Liver (tissue), 9 donors: Measurements from ENCODE around the gene TSPAN33. TPM values are rescaled to one million over a fixed set of nuclear protein-coding genes. Genes with fewer than 3 reads are reported as not detected.

Experiments
- DNase-seq: peaks from one replicate; pipeline ENCODE4 v3.0.0-alpha.2; 2017; ENCODE audit warnings: low spot score
- H3K27ac ChIP-seq, 2 donors: one replicate each; pipeline ENCODE4 v1.7.0; 2013; ENCODE audit warnings: inconsistent platforms in 2 of 2, low read length in 2 of 2, control low read depth in 1 of 2, low read depth in 1 of 2, mild to moderate bottlenecking in 1 of 2
- H3K27me3 ChIP-seq, 4 donors: one replicate each; pipeline versions ENCODE4 v1.6.1 to v1.7.0; 2013; ENCODE audit warnings: low read length in 3 of 4, inconsistent platforms in 1 of 4, mild to moderate bottlenecking in 1 of 4, moderate library complexity in 1 of 4; ENCODE audit not compliant: control insufficient read depth in 4 of 4, insufficient read depth in 4 of 4
- H3K36me3 ChIP-seq, 4 donors: one replicate each; pipeline versions ENCODE4 v1.6.1 to v1.7.0; 2013; ENCODE audit warnings: low read length in 3 of 4, mild to moderate bottlenecking in 3 of 4, low read depth in 1 of 4, moderate library complexity in 1 of 4; ENCODE audit not compliant: control insufficient read depth in 4 of 4, insufficient read depth in 3 of 4
- H3K4me1 ChIP-seq, 4 donors: one replicate each; pipeline versions ENCODE4 v1.6.1 to v1.7.0; 2013; ENCODE audit warnings: low read length in 3 of 4, mild to moderate bottlenecking in 3 of 4, moderate library complexity in 1 of 4; ENCODE audit not compliant: control insufficient read depth in 4 of 4, insufficient read depth in 4 of 4
- H3K4me3 ChIP-seq, 3 donors: one replicate each; pipeline versions ENCODE4 v1.6.1 to v1.7.0; 2013; ENCODE audit warnings: low read length in 3 of 3, control low read depth in 1 of 3, low read depth in 1 of 3, mild to moderate bottlenecking in 1 of 3
- H3K9ac ChIP-seq, 2 donors: one replicate each; pipeline ENCODE4 v1.7.0; 2013; ENCODE audit warnings: low read length in 2 of 2, mild to moderate bottlenecking in 2 of 2, moderate library complexity in 2 of 2, control low read depth in 1 of 2, low read depth in 1 of 2
- H3K9me3 ChIP-seq, 4 donors: one replicate each; pipeline versions ENCODE4 v1.6.1 to v1.7.0; 2013; ENCODE audit warnings: low read length in 3 of 4; ENCODE audit not compliant: control insufficient read depth in 4 of 4
- CTCF ChIP-seq: fragments of 150-350 bp; IDR thresholded peaks from 2 replicates; pipeline ENCODE4 v1.5.1; 2017; ENCODE audit warnings: improper control_type of control experiment, low read depth, low read length; ENCODE audit not compliant: missing input control
- FOXA1 ChIP-seq: IDR thresholded peaks from 2 replicates; pipeline ENCODE4 v1.6.1; 2016; ENCODE audit warnings: antibody characterized with exemption
- FOXA2 ChIP-seq: IDR thresholded peaks from 2 replicates; pipeline ENCODE4 v1.6.1; 2016; ENCODE audit warnings: antibody characterized with exemption
- GABPA ChIP-seq, 2 donors: IDR thresholded peaks in 1 of 2; conservative IDR thresholded peaks in 1 of 2; 2 replicates each; pipeline ENCODE4 v1.6.1; 2016; ENCODE audit warnings: antibody characterized with exemption in 2 of 2, mild to moderate bottlenecking in 1 of 2, moderate library complexity in 1 of 2
- HNF4A ChIP-seq, 2 donors: conservative IDR thresholded peaks; 2 replicates each; pipeline ENCODE4 v1.6.1; 2016; ENCODE audit warnings: antibody characterized with exemption in 2 of 2, mild to moderate bottlenecking in 2 of 2
- JUND ChIP-seq, 2 donors: IDR thresholded peaks; 2 replicates each; pipeline ENCODE4 v1.6.1; 2016; ENCODE audit warnings: antibody characterized with exemption in 2 of 2
- NR2F2 ChIP-seq: IDR thresholded peaks from 2 replicates; pipeline ENCODE4 v1.6.1; 2016; ENCODE audit warnings: antibody characterized with exemption
- RAD21 ChIP-seq, 2 donors: IDR thresholded peaks; 2 replicates each; pipeline ENCODE4 v1.6.1; 2016; ENCODE audit warnings: antibody characterized with exemption in 2 of 2, mild to moderate bottlenecking in 2 of 2
- RXRA ChIP-seq, 2 donors: IDR thresholded peaks; 2 replicates each; pipeline ENCODE4 v1.6.1; 2017 to 2018; ENCODE audit warnings: antibody characterized with exemption in 2 of 2, mild to moderate bottlenecking in 1 of 2
- SP1 ChIP-seq: IDR thresholded peaks from 2 replicates; pipeline ENCODE4 v1.6.1; 2018; ENCODE audit warnings: antibody characterized with exemption, mild to moderate bottlenecking
- YY1 ChIP-seq: IDR thresholded peaks from 2 replicates; pipeline ENCODE4 v1.6.1; 2016; ENCODE audit warnings: antibody characterized with exemption, mild to moderate bottlenecking
- ZBTB33 ChIP-seq: IDR thresholded peaks from 2 replicates; pipeline ENCODE4 v1.6.1; 2016; ENCODE audit warnings: antibody characterized with exemption
- WGBS: extraction: QIAGEN DNeasy Blood & Tissue Kit; methylation state at CpG from one replicate; pipeline ENCODE4 v1.1.7; 2013; 5-methylcytosine and 5-hydroxymethylcytosine counted together
- polyA plus RNA-seq, 2 donors: library from polyadenylated mRNA; stranded (reverse) in 1 of 2; unstranded in 1 of 2; fragments of 200-250 nt in 1 of 2; fragments of >200 nt in 1 of 2; fragmentation: Nextera tagmentation in 1 of 2; extraction: Ambion mirVana in 1 of 2; gene quantifications; one replicate each; pipeline versions ENCODE4 v1.2.1 to v1.2.3, GENCODE V29; 2013 to 2015
- total RNA-seq, 2 donors: library from RNA; depleted of rRNA; stranded (reverse); fragments of >200 nt; gene quantifications; one replicate each; pipeline ENCODE4 v1.2.3, GENCODE V29; 2014
- TF ChIP-seq, protein P1 (sequence below): IDR thresholded peaks from 2 replicates; pipeline ENCODE4 v1.6.1; 2016; ENCODE audit warnings: antibody characterized with exemption, mild to moderate bottlenecking
- TF ChIP-seq, protein P2 (sequence below): IDR thresholded peaks from 2 replicates; pipeline ENCODE4 v1.6.1; 2016; ENCODE audit warnings: antibody characterized with exemption
- donor health status: healthy.
- donor health status: healthy.
- donor health status: healthy.
- donor health status: healthy.
- donor health status: healthy.

The TSPAN33 gene
- total and polyA plus RNA-seq, 4 donors, result 13.4 to 29.3 (median 20.4) TPM

GRCh38 chr7:129123510-129123857, 21.0 kb upstream of the TSPAN33 start:
- TF ChIP-seq ZBTB33, result no peak
- TF ChIP-seq JUND (IDR thresholded peaks at IDR 0.05), result no peak
- no peak for TF ChIP-seq CTCF
- TF ChIP-seq, protein P1, sequence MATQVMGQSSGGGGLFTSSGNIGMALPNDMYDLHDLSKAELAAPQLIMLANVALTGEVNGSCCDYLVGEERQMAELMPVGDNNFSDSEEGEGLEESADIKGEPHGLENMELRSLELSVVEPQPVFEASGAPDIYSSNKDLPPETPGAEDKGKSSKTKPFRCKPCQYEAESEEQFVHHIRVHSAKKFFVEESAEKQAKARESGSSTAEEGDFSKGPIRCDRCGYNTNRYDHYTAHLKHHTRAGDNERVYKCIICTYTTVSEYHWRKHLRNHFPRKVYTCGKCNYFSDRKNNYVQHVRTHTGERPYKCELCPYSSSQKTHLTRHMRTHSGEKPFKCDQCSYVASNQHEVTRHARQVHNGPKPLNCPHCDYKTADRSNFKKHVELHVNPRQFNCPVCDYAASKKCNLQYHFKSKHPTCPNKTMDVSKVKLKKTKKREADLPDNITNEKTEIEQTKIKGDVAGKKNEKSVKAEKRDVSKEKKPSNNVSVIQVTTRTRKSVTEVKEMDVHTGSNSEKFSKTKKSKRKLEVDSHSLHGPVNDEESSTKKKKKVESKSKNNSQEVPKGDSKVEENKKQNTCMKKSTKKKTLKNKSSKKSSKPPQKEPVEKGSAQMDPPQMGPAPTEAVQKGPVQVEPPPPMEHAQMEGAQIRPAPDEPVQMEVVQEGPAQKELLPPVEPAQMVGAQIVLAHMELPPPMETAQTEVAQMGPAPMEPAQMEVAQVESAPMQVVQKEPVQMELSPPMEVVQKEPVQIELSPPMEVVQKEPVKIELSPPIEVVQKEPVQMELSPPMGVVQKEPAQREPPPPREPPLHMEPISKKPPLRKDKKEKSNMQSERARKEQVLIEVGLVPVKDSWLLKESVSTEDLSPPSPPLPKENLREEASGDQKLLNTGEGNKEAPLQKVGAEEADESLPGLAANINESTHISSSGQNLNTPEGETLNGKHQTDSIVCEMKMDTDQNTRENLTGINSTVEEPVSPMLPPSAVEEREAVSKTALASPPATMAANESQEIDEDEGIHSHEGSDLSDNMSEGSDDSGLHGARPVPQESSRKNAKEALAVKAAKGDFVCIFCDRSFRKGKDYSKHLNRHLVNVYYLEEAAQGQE, result no peak
- Histone ChIP-seq H3K9me3 (peaks cover 0 to 2% (median 0%) of the 10 kb centered on the region in 4 donors), H3K9ac (no peak overlapping the region), H3K27me3 (no peaks in the 10 kb centered on the region), H3K4me1 (peaks cover 0 to 4% (median 0%) of the 10 kb centered on the region in 4 donors), H3K27ac (no peak overlapping the region), H3K4me3 (no peak overlapping the region), H3K36me3 (no peaks in the 10 kb centered on the region)
- DNase-seq, result no peak
- 96% methylated on average over 4 of the region's 4 CpGs for WGBS

DNA sequence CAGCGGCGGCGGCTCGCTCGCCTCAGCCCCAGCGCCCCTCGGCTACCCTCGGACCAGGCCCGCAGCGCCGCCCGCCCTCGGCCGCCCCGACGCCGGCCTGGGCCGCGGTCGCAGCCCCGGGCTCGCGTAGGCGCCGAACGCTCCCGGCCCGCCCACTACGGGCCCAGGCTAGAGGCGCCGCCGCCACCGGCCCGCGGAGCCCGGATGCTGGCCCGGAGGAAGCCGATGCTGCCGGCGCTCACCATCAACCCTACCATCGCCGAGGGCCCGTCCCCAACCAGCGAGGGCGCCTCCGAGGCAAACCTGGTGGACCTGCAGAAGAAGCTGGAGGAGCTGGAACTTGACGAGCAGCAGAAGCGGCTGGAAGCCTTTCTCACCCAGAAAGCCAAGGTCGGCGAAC, 18.2 kb upstream of the TSPAN33 start:
- Histone ChIP-seq H3K9me3 (peaks cover 0 to under 1% (median 0%) of the 10 kb centered on the region in 4 donors), H3K4me1 (peaks cover 0 to 4% (median 0%) of the 10 kb centered on the region in 4 donors), H3K27ac (no peak overlapping the region), H3K27me3 (no peaks in the 10 kb centered on the region), H3K36me3 (no peaks in the 10 kb centered on the region), H3K4me3 (no peak overlapping the region), H3K9ac (no peak overlapping the region)
- DNase-seq, result no peak
- 43% methylated on average over 47 of the region's 50 CpGs for WGBS
- TF ChIP-seq ZBTB33 (no peak), SP1 (no peak), GABPA (IDR thresholded peaks at IDR 0.05 in 1 of 2, conservative IDR thresholded peaks at IDR 0.05 in 1 of 2) (no peak), HNF4A (conservative IDR thresholded peaks at IDR 0.05) (no peak), JUND (IDR thresholded peaks at IDR 0.05) (no peak), NR2F2 (no peak), FOXA2 (no peak), CTCF (no peak), YY1 (no peak), FOXA1 (no peak), RXRA (IDR thresholded peaks at IDR 0.05) (no peak), RAD21 (IDR thresholded peaks at IDR 0.05) (no peak)
- TF ChIP-seq, protein P2, sequence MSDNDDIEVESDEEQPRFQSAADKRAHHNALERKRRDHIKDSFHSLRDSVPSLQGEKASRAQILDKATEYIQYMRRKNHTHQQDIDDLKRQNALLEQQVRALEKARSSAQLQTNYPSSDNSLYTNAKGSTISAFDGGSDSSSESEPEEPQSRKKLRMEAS, result no peak
- TF ChIP-seq, protein P1, result no peak
